NCI-H345 (cell line): ENCODE results near the gene SAMD4A.
"Not testable (repeated sequence)": the region's sequence is repeated elsewhere in the genome, so short reads cannot be mapped to it uniquely, and the experiment has no call there.

Experiments
- DNase-seq: peaks from one replicate; lab custom pipeline; 2025; lab: John Stamatoyannopoulos, UW

SAMD4A gene

GRCh38 chr14:54734966-54735365, 168.0 kb downstream of the SAMD4A start:
- DNase-seq = no peak

GRCh38 chr14:54735424-54735823, 168.5 kb downstream of the SAMD4A start:
- DNase-seq = no peak

- no peak for DNase-seq
These were observed 170.3 kb downstream of the SAMD4A start for GRCh38 chr14:54737132-54737711.

DNA sequence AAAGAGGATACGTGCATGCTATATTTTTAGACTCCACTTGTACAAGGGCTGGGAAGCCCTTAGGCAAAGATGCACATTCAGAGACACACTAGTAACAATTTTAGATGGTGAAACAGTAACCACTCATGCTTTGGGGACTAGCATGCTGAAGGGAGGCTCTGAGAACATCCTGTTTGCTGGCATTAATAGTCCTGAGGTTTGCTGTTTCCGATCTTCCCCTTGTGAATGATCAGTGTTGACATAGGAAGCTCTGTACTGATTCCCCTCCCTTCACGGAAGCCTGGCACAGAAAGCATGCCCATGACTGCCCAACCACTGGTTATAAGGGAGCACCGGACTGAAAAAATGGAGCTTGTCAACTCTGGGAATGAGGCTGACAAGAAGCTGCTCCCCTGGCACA, 171.1 kb downstream of the SAMD4A start:
- no peak for DNase-seq

GRCh38 chr14:54739514-54739913, 172.6 kb downstream of the SAMD4A start:
- no peak for DNase-seq

DNA sequence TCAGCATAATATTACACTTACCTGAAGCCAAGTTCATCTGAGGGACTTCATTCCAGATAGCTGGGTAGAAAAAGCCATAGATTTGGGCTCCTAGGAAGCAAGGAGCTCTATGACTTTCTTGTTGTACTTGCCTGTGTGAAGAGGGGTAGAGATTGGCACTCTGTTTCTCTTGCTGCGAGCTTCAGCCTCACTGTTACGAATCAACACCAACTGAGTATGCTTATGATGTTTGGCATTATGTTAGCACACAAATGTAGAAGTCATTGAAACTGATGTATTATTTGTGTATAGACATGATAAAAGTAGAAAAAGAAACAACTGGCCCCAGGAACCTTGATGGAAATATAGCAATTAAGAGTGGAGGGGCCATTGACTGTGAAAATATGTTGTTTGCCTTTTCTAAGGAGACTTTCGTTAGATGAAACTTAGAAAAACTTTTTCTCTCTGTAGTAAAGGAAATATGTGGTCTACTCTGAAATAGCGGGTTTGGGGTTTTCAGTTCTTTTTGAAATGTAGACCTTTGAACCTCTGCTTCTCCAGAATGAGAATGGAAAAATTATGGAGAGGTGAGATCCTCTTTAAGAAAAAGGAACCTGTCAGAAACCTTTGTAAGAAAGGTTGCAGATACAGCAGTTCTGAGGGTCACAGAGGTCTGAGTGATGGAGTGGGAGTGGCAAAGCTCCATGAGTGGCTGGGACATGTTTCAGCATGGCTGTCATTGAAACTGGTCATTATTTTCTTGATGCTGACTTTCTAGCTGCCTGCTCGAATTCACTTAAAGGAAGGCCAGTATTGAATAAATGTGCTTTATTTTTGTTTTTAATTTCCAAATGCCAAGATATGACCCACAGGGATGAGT, 175.8 kb downstream of the SAMD4A start:
- DNase-seq = no peak

DNA sequence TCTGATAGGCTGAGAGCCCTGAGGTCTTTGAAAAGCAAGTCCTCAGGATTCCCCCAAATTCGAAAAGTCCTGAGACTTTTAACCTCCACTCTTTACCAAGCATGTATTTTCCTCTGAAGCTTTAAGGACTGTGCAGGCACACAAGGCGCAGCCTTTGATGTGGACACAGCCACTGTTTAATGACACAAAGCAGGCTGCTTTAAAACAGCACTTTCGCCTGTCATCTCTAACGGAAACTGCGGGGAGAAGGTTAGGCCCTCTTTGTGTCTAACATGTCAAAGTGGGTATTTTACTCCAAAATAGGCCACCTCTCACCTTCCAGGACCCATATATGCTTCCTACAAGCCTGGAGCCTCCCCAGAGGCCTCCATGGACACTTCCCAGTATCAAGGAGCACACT, 176.5 kb downstream of the SAMD4A start:
- no peak for DNase-seq

DNA sequence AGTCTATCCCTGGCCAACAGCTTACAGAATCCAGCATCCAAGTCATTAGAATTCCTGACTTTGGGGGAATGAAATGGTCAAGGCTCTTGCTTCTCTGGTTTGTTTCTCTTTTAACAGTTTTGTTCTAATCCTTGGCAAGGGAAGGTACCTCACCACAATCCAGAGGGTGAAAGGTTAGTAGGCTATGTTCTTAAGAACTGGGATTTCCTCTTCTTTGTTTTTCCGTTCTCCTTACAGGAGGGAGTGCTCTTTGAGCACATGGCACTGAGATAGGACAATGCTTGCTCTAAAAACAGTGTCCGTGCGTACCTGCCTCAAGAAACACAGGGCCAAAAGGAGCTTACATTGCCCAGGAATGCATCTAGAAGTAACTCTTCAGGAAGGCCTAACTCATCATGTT, 179.1 kb downstream of the SAMD4A start:
- DNase-seq = no peak

GRCh38 chr14:54747616-54748015, 180.7 kb downstream of the SAMD4A start:
- no peak for DNase-seq

- DNase-seq = no peak
These were observed 182.3 kb downstream of the SAMD4A start for GRCh38 chr14:54749180-54749579.

- DNase-seq = no peak
These were observed 182.8 kb downstream of the SAMD4A start for GRCh38 chr14:54749727-54750126.

- not testable (repeated sequence) for DNase-seq
These were observed 185.7 kb downstream of the SAMD4A start for GRCh38 chr14:54752611-54753010.

GRCh38 chr14:54753396-54753795, 186.5 kb downstream of the SAMD4A start:
- DNase-seq = not testable (repeated sequence)

DNA sequence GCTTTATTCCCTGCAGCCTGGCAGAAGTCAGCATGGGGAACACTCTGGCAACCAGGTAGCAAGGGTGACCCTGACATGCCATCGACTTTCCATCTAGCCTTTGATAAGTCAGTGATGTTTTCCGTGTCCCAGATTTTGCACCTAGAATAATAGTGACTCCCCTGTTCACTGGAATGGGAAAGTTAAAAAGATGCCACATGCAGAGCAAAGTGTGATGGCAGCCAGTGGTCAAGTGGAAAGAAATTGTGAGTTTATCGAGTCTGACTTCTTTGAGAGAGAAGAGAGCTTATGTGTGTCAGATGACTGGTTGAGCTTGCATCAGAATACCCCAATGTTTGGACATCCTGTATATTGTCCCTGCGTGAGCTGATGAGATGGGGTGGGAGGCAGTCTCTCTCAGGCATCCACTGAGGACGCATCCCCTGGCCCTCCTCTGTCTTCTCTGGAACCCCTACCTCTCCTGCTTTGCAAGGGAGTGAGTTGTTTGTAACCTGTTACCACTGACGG, 187.2 kb downstream of the SAMD4A start:
- no peak for DNase-seq

- DNase-seq = no peak
These were observed 187.9 kb downstream of the SAMD4A start for GRCh38 chr14:54754623-54755386.

- no peak for DNase-seq
These were observed 189.9 kb downstream of the SAMD4A start for GRCh38 chr14:54756656-54757392.

DNA sequence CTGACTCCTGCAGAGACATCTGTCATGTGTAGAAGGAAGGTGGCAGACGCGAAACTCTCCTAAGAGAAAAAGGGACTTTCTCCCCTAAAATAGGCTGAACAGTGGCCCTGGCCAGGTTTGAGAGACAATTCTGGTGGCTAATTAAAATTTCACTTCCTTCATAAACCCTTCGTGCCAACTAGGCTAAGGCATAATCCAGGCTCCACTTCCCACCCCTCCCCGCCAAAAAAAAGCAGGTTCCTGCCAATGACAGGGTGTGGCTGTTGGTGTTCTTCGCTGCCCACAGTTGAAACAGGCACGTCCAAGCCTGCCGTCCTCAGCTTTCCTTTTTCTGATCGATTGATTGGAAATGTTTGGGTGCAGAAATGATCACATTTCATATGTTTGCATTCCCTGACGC, 191.1 kb downstream of the SAMD4A start:
- DNase-seq = no peak

- DNase-seq = no peak
These were observed 193.2 kb downstream of the SAMD4A start for GRCh38 chr14:54759982-54760585.

DNA sequence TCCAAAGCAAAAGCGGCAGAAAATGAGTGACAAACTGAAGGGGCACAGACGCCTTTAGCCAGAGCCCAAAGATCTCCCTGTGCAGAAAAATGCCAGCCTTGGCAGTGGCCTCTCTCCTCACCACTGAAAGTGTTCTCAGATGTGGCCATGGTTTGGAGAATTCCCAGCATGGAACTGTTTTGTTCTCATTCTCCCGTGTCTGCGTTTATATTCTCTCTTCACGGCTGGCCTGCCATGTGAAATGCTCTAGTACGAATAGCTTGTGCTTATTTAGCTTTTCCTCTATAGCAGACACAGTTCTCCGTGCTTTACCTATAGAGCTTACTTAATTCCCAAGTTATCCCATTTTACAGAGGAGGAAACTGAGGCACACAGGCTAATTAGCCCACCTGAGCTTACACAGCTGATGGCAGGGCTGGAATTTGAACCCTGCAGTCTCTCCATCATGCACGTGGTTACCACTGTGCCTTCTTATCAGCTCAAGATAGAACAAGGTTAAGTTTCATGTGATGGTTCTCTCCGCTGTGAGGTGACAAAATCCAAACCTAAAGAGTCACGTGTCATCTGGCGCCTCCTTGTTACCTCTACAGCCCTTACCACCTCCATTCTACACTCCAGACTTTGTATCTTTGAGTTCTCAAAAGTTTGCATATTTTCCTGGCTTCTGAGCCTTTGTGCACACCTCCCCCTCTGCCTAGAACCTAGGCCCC, 194.1 kb downstream of the SAMD4A start:
- no peak for DNase-seq

DNA sequence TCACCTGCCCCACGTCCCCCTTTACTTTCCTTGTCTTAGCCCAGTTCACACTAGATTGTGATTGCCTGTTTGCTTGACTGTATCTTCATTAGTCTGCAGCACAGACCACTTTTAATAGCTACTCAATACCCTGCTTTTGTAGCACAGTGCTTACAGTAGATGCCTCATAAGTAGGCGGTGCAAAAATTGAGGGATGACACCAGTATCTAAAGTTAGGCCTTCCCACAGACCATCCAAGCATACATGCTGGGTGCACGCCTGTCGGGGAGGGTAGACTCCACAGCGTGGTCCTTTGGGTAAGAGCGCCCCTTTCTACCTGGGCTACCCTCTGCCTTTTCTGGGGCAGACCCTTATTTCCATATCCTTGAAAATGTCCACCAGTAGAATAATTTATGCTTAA, 194.9 kb downstream of the SAMD4A start:
- DNase-seq = no peak

- DNase-seq = no peak
These were observed 195.4 kb downstream of the SAMD4A start for GRCh38 chr14:54762296-54762695.
